HG03565 (cell line): Measurements from ENCODE around the gene ZYX.
"Not testable (repeated sequence)": the region's sequence is repeated elsewhere in the genome, so short reads cannot be mapped to it uniquely, and the experiment has no call there.

Experiments used
- ATAC-seq: cut with Tn5 transposase; IDR thresholded peaks from one replicate; pipeline ENCODE4 v1.9.1; 2021; ENCODE audit warnings: mild to moderate bottlenecking, moderate library complexity; ENCODE audit not compliant: unreplicated experiment

ZYX gene

DNA sequence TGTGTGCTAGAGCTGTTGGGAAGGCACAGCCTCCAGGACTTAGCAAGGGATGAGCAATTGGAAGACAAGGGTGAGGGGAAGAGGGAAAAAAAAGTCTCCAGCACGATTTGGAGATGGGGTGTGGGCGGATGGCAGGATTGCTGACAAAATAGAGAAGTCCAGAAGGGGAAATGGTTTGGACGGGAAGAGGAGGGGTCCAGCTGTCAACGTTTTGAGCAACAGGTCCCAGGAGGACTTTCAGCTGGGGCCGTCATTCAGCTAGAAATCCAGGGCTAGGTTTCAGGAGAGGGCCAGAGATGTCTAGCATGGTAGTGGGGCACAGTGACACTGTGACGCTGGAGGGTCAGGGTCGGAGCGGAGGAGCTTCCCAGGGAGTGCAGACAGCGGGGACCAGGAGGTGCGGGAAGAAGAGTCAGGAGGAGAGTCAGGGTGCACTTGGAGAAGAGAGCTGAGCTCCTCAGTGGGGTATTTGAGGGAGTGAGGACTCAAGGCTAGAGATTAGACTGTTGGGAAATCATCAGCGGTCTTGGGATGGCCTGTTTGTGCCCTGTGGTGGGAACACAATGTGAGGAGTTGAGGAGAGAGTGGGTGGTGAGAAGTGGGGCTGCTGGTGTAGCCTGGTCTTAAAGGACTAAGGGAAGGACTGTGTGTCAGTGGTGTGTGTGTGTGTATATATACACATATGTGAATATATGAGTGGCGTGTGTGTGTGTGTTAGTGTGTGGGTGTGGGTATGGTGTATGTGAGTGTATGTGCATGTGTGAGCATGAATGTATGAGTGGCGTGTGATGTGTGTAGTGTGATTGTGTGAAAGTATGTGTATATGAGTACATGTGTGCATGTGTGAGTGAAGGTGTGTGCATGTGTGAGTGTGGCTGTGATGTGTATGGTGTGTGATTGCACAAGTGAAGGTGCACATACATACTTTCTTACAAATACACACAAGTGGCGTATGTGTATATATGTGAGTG lies 3.8 kb downstream of the ZYX start:
- no peak for ATAC-seq

DNA sequence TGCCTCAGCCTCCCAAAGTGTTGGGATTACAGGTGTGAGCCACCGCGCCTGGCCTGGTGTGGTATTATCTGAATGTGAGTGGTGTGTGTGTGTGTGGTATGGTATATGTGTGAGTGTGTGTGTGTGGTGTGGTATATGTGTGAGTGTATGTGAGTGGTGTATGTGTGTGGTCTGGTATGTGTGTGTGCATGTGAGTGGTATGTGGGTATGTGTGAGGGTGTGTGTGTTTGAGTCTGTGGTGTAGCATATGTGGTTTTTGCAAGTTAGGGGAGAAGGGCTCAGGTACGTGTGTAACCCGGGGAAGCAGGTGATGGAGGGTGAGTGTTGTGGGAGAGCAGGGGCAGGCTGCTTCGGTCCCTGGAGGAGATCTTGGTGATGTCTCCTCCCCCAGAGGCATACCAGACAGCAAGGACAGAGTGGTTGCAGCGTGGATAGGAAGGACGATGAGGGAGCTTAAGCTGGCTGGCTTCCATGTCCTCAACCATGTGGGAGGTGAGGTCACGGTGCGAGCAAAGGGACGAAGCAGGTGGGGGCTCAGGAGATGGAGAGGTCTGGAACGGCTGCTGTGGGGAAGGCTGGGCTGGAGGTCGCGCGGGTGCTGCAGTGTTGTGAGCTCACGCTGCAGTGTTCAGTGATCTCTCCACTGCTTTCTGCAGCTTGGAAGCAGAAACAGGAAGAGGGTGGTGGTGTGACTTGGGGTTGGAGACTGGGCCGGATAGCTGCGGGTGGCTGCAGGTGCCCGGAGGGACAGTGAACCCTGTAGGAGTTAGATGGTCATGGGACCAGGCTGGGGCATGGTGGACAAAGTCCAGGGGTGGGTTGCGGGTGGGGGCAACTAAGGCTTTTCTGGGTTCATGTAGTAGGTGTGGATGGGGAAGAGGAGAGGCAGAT lies 5.0 kb downstream of the ZYX start:
- no peak for ATAC-seq

DNA sequence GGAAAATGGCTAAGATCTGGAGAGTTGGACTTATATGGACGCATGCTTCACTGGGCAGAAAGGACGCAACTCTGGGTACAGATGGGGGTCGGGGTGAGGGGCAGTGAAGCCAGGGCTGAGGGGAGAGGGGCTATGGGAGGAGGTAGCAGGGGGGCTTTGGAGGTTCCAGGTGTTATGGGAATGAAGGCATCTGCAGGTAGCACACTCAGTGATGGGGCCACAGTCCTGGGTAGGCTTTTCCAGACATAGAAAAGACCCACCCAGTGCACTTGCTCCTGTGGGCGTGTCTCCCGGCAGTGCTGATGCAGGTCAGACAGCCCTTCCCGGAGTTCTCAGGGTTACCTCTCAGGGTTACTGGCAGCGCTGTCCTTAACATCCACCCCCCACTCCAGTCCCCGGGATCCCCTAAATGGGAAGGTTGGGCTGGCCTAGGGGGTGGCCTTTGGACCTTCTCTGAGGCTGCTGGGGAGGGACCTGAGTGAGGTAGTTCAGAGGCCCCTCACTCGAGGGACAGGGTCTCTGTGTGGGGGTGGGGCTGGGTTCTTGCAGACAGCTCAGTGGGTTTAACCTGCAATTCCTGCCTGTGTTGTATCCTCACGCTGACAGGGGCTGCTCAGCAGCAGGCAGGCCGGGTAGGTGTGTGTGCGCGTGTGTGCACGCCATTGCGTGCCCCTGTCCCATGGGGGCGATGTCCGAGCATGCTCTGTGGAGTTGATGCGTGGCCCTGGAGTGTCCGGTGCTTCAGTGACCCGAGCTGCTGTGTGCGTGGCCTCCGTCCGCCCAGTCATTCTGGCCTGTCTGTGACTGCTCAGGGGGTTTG lies 6.2 kb downstream of the ZYX start:
- ATAC-seq, result no peak

DNA sequence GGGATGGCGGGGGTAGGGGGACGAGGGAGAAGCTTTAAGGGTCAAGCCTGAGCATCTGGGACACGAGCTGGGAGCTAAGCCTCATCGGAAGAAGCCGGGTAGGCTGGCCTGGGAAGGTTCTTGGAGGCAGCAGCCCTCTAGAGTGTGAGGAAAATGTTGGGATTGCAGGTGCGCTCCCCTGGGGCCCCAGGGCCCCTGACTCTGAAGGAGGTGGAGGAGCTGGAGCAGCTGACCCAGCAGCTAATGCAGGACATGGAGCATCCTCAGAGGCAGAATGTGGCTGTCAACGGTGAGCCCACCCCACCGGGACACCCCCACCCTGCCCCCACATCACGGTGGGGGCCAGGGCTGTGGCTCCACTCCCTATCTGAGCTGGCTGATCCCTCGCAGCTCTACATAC lies 6.9 kb downstream of the ZYX start:
- no peak for ATAC-seq

DNA sequence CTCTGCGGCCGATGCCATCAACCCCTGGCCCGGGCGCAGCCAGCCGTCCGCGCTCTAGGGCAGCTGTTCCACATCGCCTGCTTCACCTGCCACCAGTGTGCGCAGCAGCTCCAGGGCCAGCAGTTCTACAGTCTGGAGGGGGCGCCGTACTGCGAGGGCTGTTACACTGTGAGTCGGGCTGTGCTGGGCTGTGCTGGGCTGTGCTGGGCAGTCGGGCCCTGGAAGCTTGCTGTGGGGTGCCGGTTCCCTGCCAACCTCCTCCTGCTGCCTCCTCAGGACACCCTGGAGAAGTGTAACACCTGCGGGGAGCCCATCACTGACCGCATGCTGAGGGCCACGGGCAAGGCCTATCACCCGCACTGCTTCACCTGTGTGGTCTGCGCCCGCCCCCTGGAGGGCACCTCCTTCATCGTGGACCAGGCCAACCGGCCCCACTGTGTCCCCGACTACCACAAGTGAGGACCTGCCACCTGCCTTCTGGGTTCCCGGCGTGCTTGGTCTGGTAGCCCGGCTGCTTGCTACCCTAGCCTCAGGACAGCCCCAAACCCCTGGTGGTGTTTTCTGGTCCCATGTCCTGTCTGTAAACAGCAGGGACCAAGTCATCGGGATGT lies 7.5 kb downstream of the ZYX start:
- no peak for ATAC-seq

DNA sequence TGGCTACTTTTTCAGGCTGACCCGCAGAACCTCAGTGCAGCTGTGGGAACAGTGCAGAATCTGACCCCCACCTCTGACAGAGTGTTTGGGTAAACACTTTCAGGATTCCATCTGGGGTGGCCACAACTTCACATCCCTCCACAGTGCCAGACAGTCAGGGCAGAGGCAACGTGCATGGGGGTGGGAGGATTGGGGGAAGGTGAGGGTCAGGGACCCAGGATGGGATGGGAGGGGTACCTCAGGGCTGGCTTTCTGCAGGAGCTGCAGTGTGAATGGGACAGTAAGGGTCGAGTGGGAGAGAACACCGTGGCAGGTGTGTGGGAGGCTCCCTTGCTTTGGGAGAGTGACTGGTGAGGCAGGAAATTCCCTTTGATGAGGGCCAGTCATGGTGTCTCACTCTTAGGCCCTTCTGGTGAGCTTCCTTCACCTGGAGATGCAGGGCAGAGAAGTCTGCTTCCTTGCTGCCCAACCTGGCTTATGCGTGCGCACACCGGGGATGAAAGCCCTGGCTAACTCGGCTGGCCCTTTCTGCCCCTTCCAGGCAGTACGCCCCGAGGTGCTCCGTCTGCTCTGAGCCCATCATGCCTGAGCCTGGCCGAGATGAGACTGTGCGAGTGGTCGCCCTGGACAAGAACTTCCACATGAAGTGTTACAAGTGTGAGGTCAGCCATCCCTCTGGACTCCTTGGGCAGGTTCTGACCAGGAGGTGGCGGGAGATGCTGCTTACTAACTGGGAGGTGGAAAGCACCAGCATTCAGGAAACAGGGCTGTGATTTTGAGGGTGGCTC lies 8.4 kb downstream of the ZYX start:
- no peak for ATAC-seq

DNA sequence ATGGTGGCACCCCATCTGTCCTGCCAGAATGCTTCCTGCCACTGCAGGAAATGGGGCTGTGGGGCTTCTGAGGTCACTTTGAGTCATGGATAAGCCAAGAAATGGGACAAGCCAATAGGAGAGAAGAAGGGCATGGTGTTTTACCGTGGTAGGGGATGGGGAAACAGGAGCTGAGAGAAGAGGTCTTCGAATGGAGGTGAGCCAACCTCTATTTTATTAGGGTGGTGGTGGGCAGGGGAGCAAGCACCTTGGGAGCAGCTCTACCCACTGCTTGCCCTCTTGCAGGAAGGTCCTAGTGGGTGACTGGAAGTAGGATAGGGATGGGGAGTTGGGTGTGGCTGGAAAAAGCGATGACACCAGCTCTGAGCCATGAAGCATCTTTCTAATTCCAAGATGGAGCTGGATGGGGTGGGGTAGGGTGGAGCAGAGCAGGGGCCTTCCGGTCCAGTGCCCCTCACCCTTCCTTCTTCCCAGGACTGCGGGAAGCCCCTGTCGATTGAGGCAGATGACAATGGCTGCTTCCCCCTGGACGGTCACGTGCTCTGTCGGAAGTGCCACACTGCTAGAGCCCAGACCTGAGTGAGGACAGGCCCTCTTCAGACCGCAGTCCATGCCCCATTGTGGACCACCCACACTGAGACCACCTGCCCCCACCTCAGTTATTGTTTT lies 9.1 kb downstream of the ZYX start:
- no peak for ATAC-seq

DNA sequence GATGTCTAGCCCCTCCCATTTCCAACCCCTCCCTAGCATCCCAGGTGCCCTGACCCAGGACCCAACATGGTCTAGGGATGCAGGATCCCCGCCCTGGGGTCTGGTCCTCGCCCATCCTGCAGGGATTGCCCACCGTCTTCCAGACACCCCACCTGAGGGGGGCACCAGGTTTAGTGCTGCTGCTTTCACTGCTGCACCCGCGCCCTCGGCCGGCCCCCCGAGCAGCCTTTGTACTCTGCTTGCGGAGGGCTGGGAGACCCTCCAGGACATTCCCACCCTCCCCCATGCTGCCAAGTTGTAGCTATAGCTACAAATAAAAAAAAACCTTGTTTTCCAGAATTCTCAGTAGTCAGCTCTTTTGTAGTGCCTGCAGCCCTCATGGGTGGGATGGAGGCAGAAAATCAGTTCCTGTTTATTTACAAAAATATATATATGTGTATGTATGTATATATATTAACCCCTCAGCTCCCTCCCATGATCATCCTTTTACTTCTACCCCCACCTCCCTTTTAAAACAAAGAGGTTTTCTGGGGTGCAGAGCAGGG lies 9.7 kb downstream of the ZYX start:
- ATAC-seq, result no peak

DNA sequence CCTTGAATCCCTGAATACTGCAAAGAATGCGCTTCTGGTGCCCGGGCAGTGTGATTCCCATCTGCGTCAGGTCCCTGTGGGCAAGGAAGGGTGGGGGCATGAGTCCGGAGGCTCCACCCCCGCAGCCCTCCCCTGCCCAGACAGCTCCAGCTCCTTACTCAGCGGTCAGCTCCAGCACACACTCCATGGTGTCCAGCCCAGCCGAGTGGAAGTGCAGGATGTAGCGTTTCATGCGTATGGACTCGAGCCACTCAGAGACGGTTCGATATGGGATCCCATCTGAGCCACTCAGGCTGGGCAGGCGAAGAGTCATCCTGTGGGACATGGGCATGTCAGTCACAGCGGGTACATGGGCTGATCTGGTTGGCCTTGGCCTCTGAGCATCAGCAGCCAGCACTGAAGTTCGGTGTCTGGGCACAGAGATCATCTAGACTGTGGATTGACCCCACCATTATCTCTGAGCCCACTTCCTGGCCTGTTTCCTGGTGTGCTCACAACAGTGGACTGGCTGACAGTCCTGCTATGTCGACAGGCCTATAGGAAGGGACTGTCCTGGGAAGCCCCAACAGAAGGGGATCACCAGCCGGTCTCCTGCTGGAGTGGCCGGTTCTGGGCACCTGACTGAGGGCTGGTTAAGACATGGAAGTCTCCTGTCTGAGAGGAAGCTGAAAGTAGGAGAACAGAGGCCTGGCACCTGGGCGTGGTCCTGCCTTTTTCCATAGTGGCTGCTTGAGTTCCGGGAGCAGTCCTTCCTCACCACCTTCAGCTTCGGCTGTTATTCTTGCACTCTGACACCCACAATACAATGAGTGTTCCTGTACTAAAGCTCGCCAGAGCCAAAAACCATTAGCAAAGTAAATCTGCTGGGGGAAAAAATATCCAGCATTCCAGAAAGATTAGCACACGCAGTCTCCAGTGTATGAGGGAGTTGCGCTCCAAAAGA lies 10.6 kb downstream of the ZYX start:
- no peak for ATAC-seq

DNA sequence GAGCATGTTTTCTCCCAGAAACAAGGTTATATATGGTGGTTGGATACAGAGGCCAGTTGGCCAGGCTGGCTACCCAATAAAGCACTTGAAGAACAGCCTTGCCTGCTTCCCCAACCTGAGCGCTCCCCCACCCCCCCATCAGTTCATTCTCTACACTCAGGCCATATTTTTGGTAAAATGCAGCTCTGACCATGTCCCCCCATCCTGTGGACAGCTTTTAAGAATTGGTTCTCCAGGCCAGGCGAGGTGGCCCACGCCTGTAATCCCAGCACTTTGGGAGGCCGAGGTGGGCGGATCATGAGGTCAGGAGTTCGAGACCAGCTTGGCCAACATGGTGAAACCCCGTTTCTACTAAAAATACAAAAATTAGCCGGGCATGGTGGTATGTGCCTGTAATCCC lies 11.3 kb downstream of the ZYX start:
- not testable (repeated sequence) for ATAC-seq

DNA sequence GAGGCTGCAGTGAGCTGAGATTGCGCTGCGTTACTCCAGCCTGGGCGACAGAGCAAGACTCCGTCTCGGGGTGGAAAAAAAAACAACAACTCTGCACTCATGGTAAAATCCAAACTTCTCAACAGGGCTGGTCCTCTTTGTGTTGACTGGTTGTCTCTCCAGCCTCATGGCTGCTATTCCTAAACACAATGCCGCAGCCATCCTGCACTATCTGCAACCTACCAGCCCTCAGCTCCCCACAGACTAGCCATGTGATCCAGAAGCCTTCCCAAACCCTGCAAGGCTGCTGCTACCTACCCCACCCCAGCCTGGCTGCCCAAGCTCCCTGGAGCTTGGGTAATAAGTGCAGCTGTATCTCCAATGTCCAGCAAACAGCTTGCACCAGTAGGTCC lies 11.7 kb downstream of the ZYX start:
- no peak for ATAC-seq

DNA sequence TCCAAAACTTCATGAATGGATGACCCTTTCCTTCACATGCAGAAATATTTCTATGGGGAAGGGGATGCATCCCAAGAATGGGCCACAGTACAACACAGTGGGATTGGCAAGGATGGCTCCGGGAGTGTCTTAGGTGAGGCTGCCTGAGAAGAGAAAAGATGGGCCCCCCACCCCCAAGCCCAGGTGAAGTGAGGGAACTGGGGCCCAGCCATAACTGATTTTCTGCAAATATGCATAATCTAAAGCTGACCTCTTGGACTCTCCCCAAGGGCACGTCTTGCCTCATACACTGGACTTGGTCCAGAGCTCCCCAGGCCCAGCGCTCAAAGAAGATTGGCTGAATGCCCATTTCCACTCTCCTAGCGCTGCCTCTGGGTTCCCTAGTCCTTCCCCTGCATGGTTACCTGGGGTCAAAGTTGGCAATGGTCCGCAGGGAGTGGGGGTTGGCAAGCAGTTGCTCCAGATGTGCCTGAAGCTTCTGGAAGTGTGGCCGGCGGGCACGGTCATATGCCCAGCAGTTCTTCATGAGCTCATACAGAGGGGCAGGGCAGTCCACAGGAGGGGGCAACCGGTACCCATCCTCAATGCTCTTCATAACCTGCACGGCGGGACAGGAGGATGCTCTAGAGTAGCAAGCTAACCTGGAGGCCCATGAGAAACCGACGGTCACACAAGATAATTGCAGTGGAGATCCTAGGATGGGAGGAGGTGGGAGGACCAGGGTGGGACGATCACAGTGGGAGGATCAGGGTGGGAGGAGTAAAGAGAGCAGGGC lies 12.3 kb downstream of the ZYX start:
- no peak for ATAC-seq

DNA sequence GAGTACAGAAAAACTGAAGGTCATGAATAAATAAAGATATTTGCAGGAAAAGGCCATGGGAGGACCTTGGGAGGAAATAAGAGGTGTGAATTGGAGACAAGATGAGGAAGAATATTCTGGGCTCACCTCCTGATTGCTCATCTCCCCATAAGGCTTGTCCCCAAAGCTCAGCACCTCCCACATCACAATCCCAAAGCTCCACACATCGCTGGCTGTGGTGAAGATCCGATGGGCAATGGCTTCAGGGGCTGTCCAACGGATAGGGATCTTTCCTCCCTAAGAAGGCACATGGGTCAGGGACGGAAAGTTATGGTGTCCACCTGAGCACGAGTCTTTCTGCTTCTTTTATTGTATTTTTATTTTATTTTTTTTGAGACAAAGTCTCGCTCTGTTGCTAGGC lies 12.9 kb downstream of the ZYX start:
- no peak for ATAC-seq

DNA sequence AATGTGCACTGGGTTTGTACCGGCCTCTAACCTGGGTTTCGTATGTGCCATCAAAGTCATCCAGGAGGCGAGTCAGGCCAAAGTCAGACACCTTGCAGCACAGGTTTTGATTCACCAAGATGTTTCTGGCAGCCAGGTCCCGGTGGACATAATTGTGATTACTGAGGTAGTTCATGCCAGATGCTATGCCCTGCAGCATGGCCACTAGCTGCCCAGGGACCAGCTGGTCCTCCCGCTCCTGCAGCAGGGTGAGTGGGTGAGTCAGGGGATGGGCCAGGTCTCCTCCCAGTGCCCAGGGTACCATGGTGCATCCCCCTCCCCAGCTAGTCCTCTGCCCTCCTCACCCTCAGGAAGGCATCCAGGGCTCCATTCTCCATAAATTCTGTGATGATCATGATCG lies 13.6 kb downstream of the ZYX start:
- ATAC-seq, result no peak

DNA sequence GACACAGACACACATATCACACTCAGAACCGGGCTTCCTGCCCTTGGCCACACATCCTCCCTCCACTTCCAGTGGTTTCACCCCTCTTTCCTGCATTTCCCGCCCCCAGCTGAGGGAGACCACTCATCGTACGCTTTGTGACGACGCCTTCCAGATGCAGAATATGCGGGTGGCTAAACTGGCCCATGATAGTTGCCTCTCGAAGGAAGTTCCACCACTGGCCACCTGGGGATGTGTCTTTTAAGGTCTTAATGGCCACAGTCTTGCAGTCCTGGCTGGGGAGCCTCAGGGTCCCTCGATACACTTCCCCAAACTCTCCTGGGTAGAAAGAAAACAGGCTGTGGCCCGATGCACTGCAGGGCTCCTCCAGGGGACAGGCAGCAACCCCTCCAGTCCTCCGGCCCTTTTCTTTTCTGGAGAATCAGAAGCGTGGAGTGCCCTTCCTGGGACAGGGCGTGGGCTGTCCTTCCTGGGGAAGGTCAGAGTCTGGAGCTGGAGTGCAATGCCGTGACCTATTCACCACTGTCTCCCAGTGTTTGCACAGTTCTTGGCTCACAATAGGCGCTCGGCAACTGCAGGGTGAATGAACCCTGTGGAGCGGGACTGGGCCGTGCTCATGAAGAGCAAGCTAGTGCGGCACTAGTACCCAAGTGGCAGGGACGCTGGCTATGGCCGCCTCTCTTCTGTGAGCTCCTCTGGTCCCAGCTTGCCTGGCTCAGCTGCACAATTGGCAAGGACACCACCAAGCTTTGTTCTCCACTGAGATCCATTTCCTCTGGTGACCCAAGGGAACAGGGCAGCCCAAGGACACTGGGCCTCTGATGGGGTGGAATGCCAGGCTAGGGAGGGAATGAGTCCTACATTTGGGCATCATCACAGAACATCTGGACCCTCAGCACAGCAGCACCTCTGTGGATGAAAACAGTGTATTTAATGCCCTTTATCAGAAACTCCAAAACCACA lies 14.3 kb downstream of the ZYX start:
- no peak for ATAC-seq

DNA sequence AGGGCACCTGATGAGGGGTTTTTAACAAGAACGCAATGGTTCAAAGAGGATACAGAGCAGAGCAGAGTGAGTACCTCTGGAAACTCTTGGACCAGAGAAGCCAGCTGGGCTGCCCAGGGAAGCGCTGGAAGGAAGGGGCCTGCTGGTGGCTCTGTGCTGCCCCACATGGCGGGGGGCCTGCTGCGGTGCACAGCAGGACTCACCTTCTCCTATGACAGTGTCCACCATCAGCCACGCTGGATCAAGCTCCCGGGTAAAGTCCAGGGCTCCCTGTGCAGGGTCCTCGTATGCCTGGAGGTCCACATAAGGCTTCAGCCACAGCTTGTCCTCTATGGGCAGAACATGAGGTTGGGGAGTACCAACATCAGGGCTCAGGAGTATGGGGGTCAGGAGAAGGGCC lies 15.0 kb downstream of the ZYX start:
- no peak for ATAC-seq
